HepG2 (cell line): Measurements from ENCODE around the gene ARHGAP19. TPM values are rescaled to one million over a fixed set of nuclear protein-coding genes. Genes with fewer than 3 reads are reported as not detected.

Source experiments
- CSRNP2 ChIP-seq: sonication (generic); formaldehyde crosslinking; conservative IDR thresholded peaks from 2 replicates; pipeline ENCODE4 v1.8.0; 2022; ENCODE audit warnings: low read depth, missing genetic modification reagents
- KAT7 ChIP-seq: IDR thresholded peaks from 2 replicates; pipeline ENCODE4 v1.6.1; 2018; ENCODE audit warnings: borderline replicate concordance, missing compliant biosample characterization
- KDM4B ChIP-seq: sonication (generic); formaldehyde crosslinking; IDR thresholded peaks from 2 replicates; pipeline ENCODE4 v1.4.0; 2020; ENCODE audit warnings: missing genetic modification reagents
- MAFK ChIP-seq, 2 experiments: IDR thresholded peaks in 1 of 2; conservative IDR thresholded peaks in 1 of 2; 2 replicates each; pipeline ENCODE4 v1.6.1; 2011; ENCODE audit warnings: improper control_type of control experiment in 2 of 2, low read length in 2 of 2
- MEIS1 ChIP-seq: sonication (generic); formaldehyde crosslinking; IDR thresholded peaks from 2 replicates; pipeline ENCODE4 v1.9.0; 2021; ENCODE audit warnings: mild to moderate bottlenecking, missing genetic modification reagents, moderate library complexity, borderline replicate concordance
- STAT5B ChIP-seq: sonication (generic); formaldehyde crosslinking; IDR thresholded peaks from 2 replicates; pipeline ENCODE4 v1.4.0; 2020; ENCODE audit warnings: missing genetic modification reagents
- TARDBP ChIP-seq: sonication (generic); formaldehyde crosslinking; IDR thresholded peaks from 2 replicates; pipeline ENCODE4 v1.8.0; 2022; ENCODE audit warnings: mild to moderate bottlenecking, missing genetic modification reagents
- TEAD3 ChIP-seq: optimal IDR thresholded peaks from 2 replicates; pipeline ENCODE3; 2016; ENCODE audit warnings: borderline replicate concordance
- ZBTB2 ChIP-seq: sonication (generic); formaldehyde crosslinking; IDR thresholded peaks from 2 replicates; pipeline ENCODE4 v1.8.0; 2022; ENCODE audit warnings: low read depth, missing genetic modification reagents
- ZFP36L2 ChIP-seq: sonication (generic); formaldehyde crosslinking; IDR thresholded peaks from 2 replicates; pipeline ENCODE4 v1.4.0; 2020; ENCODE audit warnings: missing genetic modification reagents
- ZNF639 ChIP-seq: conservative IDR thresholded peaks from 2 replicates; pipeline ENCODE4 v1.6.1; 2018; ENCODE audit warnings: missing genetic modification reagents
- ZNF720 ChIP-seq: sonication (generic); formaldehyde crosslinking; IDR thresholded peaks from 2 replicates; pipeline ENCODE4 v1.4.0; 2020; ENCODE audit warnings: missing genetic modification reagents
- ZSCAN30 ChIP-seq: sonication (generic); formaldehyde crosslinking; IDR thresholded peaks from 2 replicates; pipeline ENCODE4 v1.5.0; 2020; ENCODE audit warnings: mild to moderate bottlenecking, missing genetic modification reagents
- polyA plus RNA-seq, 8 experiments: library from polyadenylated mRNA; depleted of rRNA in 3 of 8; stranded (reverse) in 7 of 8; unstranded in 1 of 8; fragments of >200 nt; fragmentation: Illumina TruSeq in 4 of 8; extraction: Trizol in 4 of 8; gene quantifications; 2 replicates each; pipeline versions ENCODE4 v1.2.1 to v1.2.3, GENCODE V29; 2011 to 2016; ENCODE audit warnings: low read depth in 4 of 8, missing spikeins in 1 of 8, mixed read lengths in 1 of 8; ENCODE audit not compliant: insufficient read depth in 1 of 8
- total RNA-seq, 5 experiments: library from RNA; depleted of rRNA; stranded (reverse); fragments of >200 nt; fragmentation: Illumina TruSeq; extraction: Trizol; gene quantifications; 2 replicates each; pipeline ENCODE4 v1.2.3, GENCODE V29; 2016; ENCODE audit warnings: low read depth in 1 of 5
- TF ChIP-seq, protein P1 (sequence below): sonication (generic); formaldehyde crosslinking; IDR thresholded peaks from 2 replicates; pipeline ENCODE4 v1.4.0; 2020; ENCODE audit warnings: missing genetic modification reagents
- TF ChIP-seq, protein P2 (sequence below): sonication (generic); formaldehyde crosslinking; IDR thresholded peaks from 2 replicates; pipeline ENCODE4 v1.4.0; 2020; ENCODE audit warnings: missing genetic modification reagents

ARHGAP19 gene
- total and polyA plus RNA-seq, 2 of the 13 experiments (the other 11 are each of a cell fraction or from before 2014, with no cell fraction given), result 7.6 to 10.0 TPM

DNA sequence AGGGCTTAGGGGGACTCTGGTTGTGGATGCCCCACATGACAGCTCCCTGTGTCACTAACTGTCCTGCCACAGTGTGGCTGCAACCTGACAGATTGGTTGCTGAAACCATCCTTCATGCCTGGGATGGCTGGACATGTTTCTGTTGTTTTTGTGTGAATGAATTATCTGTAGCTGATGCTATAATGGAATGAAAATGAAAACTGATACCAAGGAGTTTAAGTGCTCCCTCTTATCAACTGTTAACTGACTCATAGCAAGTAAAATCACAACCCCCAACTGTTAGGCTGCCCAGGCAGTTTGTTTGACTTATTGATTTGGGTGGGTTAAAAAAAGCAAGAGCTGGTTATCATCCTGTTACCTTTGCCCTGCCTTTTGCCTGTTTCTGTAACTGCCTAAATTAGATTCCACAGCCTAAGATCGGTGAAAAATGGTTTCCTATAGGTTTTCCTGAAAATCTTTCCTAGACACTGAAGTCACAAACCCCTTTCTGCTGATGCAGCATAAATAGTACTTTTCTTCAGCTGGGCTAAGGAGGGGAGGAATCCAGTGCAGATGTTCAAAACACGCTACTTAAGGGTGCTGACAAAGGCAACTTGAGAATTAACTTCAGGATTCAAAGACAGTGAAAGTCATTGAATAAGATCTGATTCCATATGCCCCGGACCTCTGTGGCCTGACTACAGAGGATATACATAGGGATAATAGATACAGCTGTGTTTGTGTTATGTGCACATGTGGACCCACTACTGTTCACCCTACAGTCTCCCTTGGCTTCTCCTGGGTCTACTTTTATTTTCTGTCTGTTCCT is 36.4 kb upstream of the ARHGAP19 start (continued):
- TF ChIP-seq, protein P1, sequence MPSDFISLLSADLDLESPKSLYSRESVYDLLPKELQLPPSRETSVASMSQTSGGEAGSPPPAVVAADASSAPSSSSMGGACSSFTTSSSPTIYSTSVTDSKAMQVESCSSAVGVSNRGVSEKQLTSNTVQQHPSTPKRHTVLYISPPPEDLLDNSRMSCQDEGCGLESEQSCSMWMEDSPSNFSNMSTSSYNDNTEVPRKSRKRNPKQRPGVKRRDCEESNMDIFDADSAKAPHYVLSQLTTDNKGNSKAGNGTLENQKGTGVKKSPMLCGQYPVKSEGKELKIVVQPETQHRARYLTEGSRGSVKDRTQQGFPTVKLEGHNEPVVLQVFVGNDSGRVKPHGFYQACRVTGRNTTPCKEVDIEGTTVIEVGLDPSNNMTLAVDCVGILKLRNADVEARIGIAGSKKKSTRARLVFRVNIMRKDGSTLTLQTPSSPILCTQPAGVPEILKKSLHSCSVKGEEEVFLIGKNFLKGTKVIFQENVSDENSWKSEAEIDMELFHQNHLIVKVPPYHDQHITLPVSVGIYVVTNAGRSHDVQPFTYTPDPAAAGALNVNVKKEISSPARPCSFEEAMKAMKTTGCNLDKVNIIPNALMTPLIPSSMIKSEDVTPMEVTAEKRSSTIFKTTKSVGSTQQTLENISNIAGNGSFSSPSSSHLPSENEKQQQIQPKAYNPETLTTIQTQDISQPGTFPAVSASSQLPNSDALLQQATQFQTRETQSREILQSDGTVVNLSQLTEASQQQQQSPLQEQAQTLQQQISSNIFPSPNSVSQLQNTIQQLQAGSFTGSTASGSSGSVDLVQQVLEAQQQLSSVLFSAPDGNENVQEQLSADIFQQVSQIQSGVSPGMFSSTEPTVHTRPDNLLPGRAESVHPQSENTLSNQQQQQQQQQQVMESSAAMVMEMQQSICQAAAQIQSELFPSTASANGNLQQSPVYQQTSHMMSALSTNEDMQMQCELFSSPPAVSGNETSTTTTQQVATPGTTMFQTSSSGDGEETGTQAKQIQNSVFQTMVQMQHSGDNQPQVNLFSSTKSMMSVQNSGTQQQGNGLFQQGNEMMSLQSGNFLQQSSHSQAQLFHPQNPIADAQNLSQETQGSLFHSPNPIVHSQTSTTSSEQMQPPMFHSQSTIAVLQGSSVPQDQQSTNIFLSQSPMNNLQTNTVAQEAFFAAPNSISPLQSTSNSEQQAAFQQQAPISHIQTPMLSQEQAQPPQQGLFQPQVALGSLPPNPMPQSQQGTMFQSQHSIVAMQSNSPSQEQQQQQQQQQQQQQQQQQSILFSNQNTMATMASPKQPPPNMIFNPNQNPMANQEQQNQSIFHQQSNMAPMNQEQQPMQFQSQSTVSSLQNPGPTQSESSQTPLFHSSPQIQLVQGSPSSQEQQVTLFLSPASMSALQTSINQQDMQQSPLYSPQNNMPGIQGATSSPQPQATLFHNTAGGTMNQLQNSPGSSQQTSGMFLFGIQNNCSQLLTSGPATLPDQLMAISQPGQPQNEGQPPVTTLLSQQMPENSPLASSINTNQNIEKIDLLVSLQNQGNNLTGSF (CRISPR knock-in tag), result no peak
- TF ChIP-seq ZNF720 (CRISPR knock-in tag) (no peak), ZFP36L2 (CRISPR knock-in tag) (no peak), KDM4B (CRISPR knock-in tag) (no peak), MEIS1 (CRISPR knock-in tag) (no peak), MAFK (conservative IDR thresholded peaks at IDR 0.05 in 1 of 2, IDR thresholded peaks at IDR 0.05 in 1 of 2; ENCODE audit: low read length in 2 of 2) (peak; percentile 100), TEAD3 (CRISPR knock-in tag) (peak; percentile 52), KAT7 (CRISPR knock-in tag) (no peak), TARDBP (CRISPR knock-in tag) (peak; percentile 63), STAT5B (no peak), ZNF639 (CRISPR knock-in tag) (no peak), ZSCAN30 (CRISPR knock-in tag) (no peak), CSRNP2 (CRISPR knock-in tag) (no peak), ZBTB2 (CRISPR knock-in tag) (no peak)
- TF ChIP-seq, protein P2, sequence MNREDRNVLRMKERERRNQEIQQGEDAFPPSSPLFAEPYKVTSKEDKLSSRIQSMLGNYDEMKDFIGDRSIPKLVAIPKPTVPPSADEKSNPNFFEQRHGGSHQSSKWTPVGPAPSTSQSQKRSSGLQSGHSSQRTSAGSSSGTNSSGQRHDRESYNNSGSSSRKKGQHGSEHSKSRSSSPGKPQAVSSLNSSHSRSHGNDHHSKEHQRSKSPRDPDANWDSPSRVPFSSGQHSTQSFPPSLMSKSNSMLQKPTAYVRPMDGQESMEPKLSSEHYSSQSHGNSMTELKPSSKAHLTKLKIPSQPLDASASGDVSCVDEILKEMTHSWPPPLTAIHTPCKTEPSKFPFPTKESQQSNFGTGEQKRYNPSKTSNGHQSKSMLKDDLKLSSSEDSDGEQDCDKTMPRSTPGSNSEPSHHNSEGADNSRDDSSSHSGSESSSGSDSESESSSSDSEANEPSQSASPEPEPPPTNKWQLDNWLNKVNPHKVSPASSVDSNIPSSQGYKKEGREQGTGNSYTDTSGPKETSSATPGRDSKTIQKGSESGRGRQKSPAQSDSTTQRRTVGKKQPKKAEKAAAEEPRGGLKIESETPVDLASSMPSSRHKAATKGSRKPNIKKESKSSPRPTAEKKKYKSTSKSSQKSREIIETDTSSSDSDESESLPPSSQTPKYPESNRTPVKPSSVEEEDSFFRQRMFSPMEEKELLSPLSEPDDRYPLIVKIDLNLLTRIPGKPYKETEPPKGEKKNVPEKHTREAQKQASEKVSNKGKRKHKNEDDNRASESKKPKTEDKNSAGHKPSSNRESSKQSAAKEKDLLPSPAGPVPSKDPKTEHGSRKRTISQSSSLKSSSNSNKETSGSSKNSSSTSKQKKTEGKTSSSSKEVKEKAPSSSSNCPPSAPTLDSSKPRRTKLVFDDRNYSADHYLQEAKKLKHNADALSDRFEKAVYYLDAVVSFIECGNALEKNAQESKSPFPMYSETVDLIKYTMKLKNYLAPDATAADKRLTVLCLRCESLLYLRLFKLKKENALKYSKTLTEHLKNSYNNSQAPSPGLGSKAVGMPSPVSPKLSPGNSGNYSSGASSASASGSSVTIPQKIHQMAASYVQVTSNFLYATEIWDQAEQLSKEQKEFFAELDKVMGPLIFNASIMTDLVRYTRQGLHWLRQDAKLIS (CRISPR knock-in tag), result no peak
